HG03108 (cell line): ENCODE measurements around the gene GPC5.
"Not testable (repeated sequence)": the region's sequence is repeated elsewhere in the genome, so short reads cannot be mapped to it uniquely, and the experiment has no call there.

Experiments
- ATAC-seq: cut with Tn5 transposase; IDR thresholded peaks from one replicate; pipeline ENCODE4 v1.9.1; 2021; ENCODE audit warnings: moderate library complexity; ENCODE audit not compliant: unreplicated experiment

Gene GPC5

GRCh38 chr13:91368676-91369440, 29.6 kb upstream of the GPC5 start:
- peak; percentile 37 for ATAC-seq

DNA sequence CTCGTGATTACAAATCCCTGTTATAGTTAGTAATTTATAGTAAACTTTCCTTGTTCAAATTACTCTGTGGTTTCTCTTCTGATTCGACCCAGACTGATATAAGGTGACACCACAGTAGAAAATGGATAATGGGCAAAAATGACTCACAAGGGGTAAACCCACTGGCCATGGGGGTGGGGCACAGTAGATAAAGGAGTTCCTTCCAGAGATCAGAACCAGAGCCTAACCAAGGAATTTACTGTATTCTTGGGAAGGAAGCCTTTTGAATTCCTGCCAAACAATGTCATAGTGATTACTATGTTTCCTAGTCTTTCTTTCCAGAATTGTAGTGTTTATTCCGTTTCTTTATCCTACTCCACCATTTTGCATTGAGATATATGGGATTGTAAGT, 29.0 kb upstream of the GPC5 start:
- no peak for ATAC-seq

- no peak for ATAC-seq
Measured at GRCh38 chr13:91370501-91370900, 27.9 kb upstream of the GPC5 start.

- no peak for ATAC-seq
Measured at GRCh38 chr13:91372911-91373310, 25.5 kb upstream of the GPC5 start.

- ATAC-seq: peak; percentile 90
Measured at GRCh38 chr13:91375116-91375729, 23.2 kb upstream of the GPC5 start.

DNA sequence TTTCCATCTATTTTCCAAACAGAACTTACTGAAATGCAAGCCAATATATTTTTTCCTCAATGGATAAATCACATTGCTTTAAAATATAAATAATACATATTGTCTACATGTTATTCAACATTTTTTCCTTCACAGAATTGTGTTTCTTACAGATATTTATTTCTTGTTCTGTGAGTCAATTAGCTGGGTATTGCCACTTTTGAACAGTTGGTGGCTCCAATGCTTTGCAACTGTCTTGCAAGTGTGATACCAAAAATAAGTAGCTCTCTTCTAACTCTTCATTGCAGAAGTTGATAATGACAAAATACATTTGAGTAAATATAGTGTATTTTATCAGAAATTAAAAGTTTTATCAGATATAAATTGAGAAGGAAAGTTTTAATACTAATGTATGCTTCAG, 17.1 kb upstream of the GPC5 start:
- no peak for ATAC-seq

GRCh38 chr13:91383836-91384235, 14.6 kb upstream of the GPC5 start:
- no peak for ATAC-seq

DNA sequence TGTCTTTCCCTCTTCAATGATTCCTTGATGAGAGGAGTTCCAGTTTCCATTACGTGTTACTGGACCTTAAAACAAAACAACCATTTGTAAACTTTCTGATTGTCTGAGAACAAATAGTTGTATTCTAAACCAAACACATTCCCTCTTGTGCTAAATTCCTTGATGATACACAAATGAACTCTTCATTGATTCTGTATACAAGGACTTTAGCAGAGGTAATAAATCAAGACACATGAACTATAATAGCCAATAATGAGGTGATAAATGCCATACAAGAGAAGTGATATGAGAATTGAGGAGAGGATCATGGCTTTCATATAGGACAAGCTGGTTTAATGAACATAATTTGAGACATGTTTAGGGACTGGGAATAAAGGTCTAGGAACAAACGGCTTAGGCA, 13.5 kb upstream of the GPC5 start:
- no peak for ATAC-seq

DNA sequence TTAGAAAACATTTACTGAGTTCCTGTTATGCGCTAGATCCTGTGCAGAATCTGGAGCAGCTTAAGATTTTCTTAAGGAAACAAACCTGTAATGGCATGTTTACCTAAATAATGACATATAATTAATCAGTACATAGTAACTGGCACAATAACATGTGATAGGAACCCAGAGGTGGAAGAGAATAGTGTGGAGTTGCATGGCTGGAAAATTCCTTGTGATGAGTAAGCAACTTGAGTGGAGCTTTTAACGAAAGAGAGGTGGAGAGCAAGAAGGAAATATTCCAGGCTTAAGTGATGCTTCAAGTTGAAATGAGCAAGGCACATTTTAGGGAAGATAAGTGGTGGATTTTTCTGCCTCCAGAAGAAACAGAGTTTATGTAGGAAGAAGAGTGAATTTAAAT, 9.2 kb upstream of the GPC5 start:
- ATAC-seq: no peak

DNA sequence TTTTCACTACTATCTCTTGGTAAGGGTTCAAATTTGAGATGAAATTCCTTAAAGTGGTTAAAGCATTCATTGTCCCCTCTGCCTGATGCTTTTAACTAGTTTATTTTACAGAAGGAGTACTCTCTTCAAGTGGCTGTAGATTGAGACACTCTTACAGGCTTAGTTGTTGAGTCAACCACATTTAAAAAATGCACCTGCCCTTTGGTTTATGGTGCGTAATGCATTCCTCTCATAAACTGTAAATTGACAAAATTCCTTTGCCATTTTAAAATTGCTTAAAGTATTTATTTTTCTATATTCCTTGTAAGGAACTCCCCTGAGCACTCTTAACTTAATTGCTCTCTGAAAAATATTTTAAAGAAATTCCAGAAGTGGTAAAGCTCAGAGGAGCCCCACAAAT, 826 bp upstream of the GPC5 start:
- no peak for ATAC-seq

- peak; percentile 14 for ATAC-seq
Measured at GRCh38 chr13:91399189-91400062, 1.0 kb downstream of the GPC5 start.

GRCh38 chr13:91400063-91400399, 1.6 kb downstream of the GPC5 start:
- ATAC-seq: no peak

- no peak for ATAC-seq
Measured at GRCh38 chr13:91400671-91401070, 2.2 kb downstream of the GPC5 start.

- no peak for ATAC-seq
Measured at GRCh38 chr13:91401920-91402319, 3.5 kb downstream of the GPC5 start.

DNA sequence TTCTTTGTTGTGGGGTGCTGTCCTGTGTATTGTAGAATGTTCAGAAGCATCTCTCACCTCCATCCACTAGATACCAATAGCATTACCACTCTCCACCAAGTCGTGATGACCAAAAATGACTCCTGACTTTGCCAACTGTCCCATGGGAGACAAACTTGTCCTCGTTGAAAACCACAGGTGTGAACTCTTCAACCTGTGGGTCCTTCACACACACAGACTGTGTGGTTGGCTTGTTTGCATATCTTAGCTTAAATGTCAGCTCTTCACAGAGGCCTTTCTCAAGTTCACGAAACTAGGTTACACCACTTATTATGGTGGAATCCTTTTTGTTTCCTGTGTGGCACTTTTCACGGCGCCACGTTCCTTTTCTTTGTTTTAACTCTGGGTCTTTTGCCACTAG, 6.8 kb downstream of the GPC5 start:
- ATAC-seq: no peak

DNA sequence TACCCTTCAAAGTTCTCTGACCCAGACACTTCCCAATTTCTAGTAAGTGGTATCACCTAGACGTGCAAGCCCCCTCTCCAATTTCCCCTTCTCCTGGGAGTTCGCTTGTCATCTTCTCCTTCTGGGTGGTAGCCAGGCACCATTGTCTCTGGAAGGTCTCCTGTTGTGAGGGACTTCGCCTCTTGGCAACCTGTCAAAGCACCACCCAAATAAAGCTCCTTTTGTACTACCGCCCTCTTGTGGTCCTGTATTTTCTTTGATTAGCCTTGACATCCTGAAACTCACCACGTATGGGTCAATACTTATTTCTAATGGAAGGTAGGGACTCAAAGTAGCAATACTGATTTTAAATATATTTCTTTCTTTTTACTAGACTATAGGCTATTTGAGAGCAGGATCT, 8.2 kb downstream of the GPC5 start:
- peak; percentile 61 for ATAC-seq

- ATAC-seq: no peak
Measured at GRCh38 chr13:91408971-91409370, 10.6 kb downstream of the GPC5 start.

GRCh38 chr13:91416579-91416978, 18.2 kb downstream of the GPC5 start:
- ATAC-seq: not testable (repeated sequence)

GRCh38 chr13:91417660-91418325, 19.4 kb downstream of the GPC5 start:
- no peak for ATAC-seq

DNA sequence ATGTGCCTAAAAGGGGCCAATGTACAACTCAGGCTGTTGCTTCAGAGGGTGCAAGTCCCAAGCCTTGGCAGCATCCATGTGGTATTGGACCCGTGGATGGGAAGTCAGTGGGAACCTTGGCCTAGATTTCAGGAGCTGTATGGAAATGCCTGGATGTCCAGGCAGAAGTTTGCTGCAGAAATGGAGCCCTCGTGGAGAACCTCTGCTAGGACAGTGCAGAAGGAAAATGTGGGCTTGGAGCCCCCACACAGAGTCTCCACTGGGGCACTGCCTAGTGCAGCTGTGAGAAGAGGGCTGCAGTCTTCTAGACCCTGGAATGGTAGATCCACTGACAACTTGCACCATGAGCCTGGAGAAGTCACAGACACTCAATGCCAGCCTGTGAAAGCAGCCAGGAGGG, 28.5 kb downstream of the GPC5 start:
- ATAC-seq: no peak

DNA sequence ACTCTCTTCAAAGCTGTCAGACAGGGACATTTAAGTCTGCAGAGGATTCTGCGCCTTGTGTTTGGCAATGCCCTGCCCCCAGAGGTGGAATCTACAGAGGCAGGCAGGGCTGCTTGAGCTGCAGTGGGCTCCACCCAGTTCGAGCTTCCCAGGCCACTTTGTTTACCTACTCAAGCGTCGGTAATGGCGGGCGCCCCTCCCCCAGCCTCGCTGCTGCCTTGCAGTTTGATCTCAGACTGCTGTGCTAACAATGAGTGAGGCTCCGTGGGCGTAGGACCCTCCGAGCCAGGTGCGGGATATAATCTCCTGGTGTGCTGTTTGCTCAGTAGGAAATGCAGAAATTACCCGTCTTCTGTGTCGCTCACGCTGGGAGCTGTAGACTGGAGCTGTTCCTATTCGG, 40.3 kb downstream of the GPC5 start:
- not testable (repeated sequence) for ATAC-seq
